Smooth muscle cell (in vitro differentiated cells): ENCODE measurements around the gene MARCKS. TPM values are rescaled to one million over a fixed set of nuclear protein-coding genes. Genes with fewer than 3 reads are reported as not detected.

Source experiments
- DNase-seq: peaks from one replicate; lab custom pipeline; 2025; ENCODE audit not compliant: unreplicated experiment; lab: John Stamatoyannopoulos, UW
- H2AFZ ChIP-seq: fragments of 200-600 bp; sonication (generic); 2 replicates; pipeline ENCODE4 v1.6.0; 2016; ENCODE audit warnings: antibody characterized with exemption, low read depth, mild to moderate bottlenecking
- H3F3A ChIP-seq: fragments of 200-600 bp; sonication (generic); 2 replicates; pipeline ENCODE4 v1.6.0; 2017; ENCODE audit warnings: antibody characterized with exemption, low read depth
- H3K27ac ChIP-seq: fragments of 200-600 bp; sonication (generic); 2 replicates; pipeline ENCODE4 v1.5.1; 2016; ENCODE audit warnings: low read depth, mild to moderate bottlenecking
- H3K27me3 ChIP-seq: fragments of 200-600 bp; sonication (generic); 2 replicates; pipeline ENCODE4 v1.6.1; 2016; ENCODE audit warnings: low read depth, mild to moderate bottlenecking
- H3K36me3 ChIP-seq: fragments of 200-600 bp; sonication (generic); 2 replicates; pipeline ENCODE4 v1.5.1; 2016; ENCODE audit warnings: low read depth
- H3K4me1 ChIP-seq: fragments of 200-600 bp; sonication (generic); 2 replicates; pipeline ENCODE4 v1.5.1; 2016; ENCODE audit warnings: low read depth
- H3K4me2 ChIP-seq: fragments of 200-600 bp; sonication (generic); 2 replicates; pipeline ENCODE4 v1.6.0; 2016; ENCODE audit warnings: mild to moderate bottlenecking
- H3K4me3 ChIP-seq: fragments of 200-600 bp; sonication (generic); 2 replicates; pipeline ENCODE4 v1.5.1; 2016; ENCODE audit warnings: mild to moderate bottlenecking
- H3K79me2 ChIP-seq: fragments of 200-600 bp; sonication (generic); 2 replicates; pipeline ENCODE4 v1.6.0; 2016; ENCODE audit warnings: low read depth, mild to moderate bottlenecking
- H3K9ac ChIP-seq: fragments of 200-600 bp; sonication (generic); 2 replicates; pipeline ENCODE4 v1.6.0; 2016; ENCODE audit warnings: low read depth
- H3K9me3 ChIP-seq: fragments of 200-600 bp; sonication (generic); replicated peaks from 2 replicates; pipeline ENCODE4 v1.5.1; 2016; ENCODE audit warnings: low read depth
- H4K20me1 ChIP-seq: fragments of 200-600 bp; sonication (generic); 2 replicates; pipeline ENCODE4 v1.6.0; 2016; ENCODE audit warnings: low read depth
- CTCF ChIP-seq: fragments of 200-600 bp; sonication (generic); IDR thresholded peaks from 2 replicates; pipeline ENCODE4 v1.5.1; 2017; ENCODE audit warnings: borderline replicate concordance, mild to moderate bottlenecking, antibody characterized with exemption; ENCODE audit not compliant: insufficient read depth, poor library complexity, severe bottlenecking
- WGBS: methylation state at CpG from one replicate; pipeline ENCODE4 v1.1.7; 2016; ENCODE audit warnings: low lambda C conversion rate; 5-methylcytosine and 5-hydroxymethylcytosine counted together
- polyA plus RNA-seq: library from polyadenylated mRNA; unstranded; fragments of >200 nt; fragmentation: Nextera tagmentation; extraction: Ambion mirVana; gene quantifications from 2 replicates; pipeline ENCODE4 v1.2.1, GENCODE V29; 2016
- total RNA-seq: library from RNA; depleted of rRNA; stranded (reverse); fragments of >200 nt; gene quantifications from 2 replicates; pipeline ENCODE4 v1.2.3, GENCODE V29; 2014

The MARCKS gene
- total and polyA plus RNA-seq, 2 experiments from 2014 or later = 172 to 206 TPM

- H3K4me1 ChIP-seq = peaks cover 4% of the 10 kb centered on the region
- no peak for TF ChIP-seq CTCF
- DNase-seq = no peak
- no peaks in the 10 kb centered on the region for H3K9me3 ChIP-seq
- H3K4me3 ChIP-seq = no peak overlapping the region
- no peak overlapping the region for H3K9ac ChIP-seq
- H3K27me3 ChIP-seq = no peaks in the 10 kb centered on the region
- no peaks in the 10 kb centered on the region for H3K79me2 ChIP-seq
- no peaks in the 10 kb centered on the region for H4K20me1 ChIP-seq
- no peak overlapping the region for H3K4me2 ChIP-seq
- WGBS = 100% methylated on average over 2 of the region's 2 CpGs
- H3F3A ChIP-seq = no peaks in the 10 kb centered on the region
- no peak overlapping the region for H2AFZ ChIP-seq
- H3K27ac ChIP-seq = no peak overlapping the region
- H3K36me3 ChIP-seq = no peaks in the 10 kb centered on the region
Measured at GRCh38 chr6:113884011-113884410, 26.9 kb downstream of the MARCKS start.

GRCh38 chr6:113886512-113886911 lies 29.4 kb downstream of the MARCKS start:
- 90% methylated on average over 1 of the region's 1 CpG for WGBS
- no peaks in the 10 kb centered on the region for H3F3A ChIP-seq
- DNase-seq = no peak
- no peaks in the 10 kb centered on the region for H3K4me1 ChIP-seq
- H3K36me3 ChIP-seq = no peaks in the 10 kb centered on the region
- H3K4me2 ChIP-seq = no peak overlapping the region
- no peak overlapping the region for H3K27ac ChIP-seq
- no peak for TF ChIP-seq CTCF
- no peaks in the 10 kb centered on the region for H3K79me2 ChIP-seq
- no peak overlapping the region for H3K9ac ChIP-seq
- no peak overlapping the region for H2AFZ ChIP-seq
- no peaks in the 10 kb centered on the region for H4K20me1 ChIP-seq
- H3K4me3 ChIP-seq = no peak overlapping the region
- no peaks in the 10 kb centered on the region for H3K27me3 ChIP-seq
- peaks cover 2% of the 10 kb centered on the region for H3K9me3 ChIP-seq

- H3K27ac ChIP-seq = no peak overlapping the region
- H3F3A ChIP-seq = no peaks in the 10 kb centered on the region
- no peak overlapping the region for H2AFZ ChIP-seq
- no peak for DNase-seq
- H3K9me3 ChIP-seq = peaks cover 9% of the 10 kb centered on the region
- no peaks in the 10 kb centered on the region for H3K27me3 ChIP-seq
- no peaks in the 10 kb centered on the region for H3K79me2 ChIP-seq
- no peaks in the 10 kb centered on the region for H3K4me1 ChIP-seq
- H3K36me3 ChIP-seq = no peaks in the 10 kb centered on the region
- no peak overlapping the region for H3K9ac ChIP-seq
- H3K4me3 ChIP-seq = no peak overlapping the region
- H3K4me2 ChIP-seq = no peak overlapping the region
- H4K20me1 ChIP-seq = no peaks in the 10 kb centered on the region
- TF ChIP-seq CTCF = no peak
Measured at GRCh38 chr6:113888493-113888892, 31.3 kb downstream of the MARCKS start.

- Histone ChIP-seq H3K9ac (no peak overlapping the region), H3F3A (no peaks in the 10 kb centered on the region), H3K9me3 (peaks cover 9% of the 10 kb centered on the region), H3K79me2 (no peaks in the 10 kb centered on the region), H3K36me3 (no peaks in the 10 kb centered on the region), H3K27ac (no peak overlapping the region), H2AFZ (no peak overlapping the region), H3K27me3 (no peaks in the 10 kb centered on the region), H3K4me1 (no peaks in the 10 kb centered on the region), H3K4me2 (no peak overlapping the region), H3K4me3 (no peak overlapping the region), H4K20me1 (no peaks in the 10 kb centered on the region)
- no peak for DNase-seq
- TF ChIP-seq CTCF = no peak
- 93% methylated on average over 3 of the region's 3 CpGs for WGBS
Measured at GRCh38 chr6:113888956-113889630, 31.9 kb downstream of the MARCKS start.
